ENCODE results near the gene ATXN1.

ATXN1 gene

DNA sequence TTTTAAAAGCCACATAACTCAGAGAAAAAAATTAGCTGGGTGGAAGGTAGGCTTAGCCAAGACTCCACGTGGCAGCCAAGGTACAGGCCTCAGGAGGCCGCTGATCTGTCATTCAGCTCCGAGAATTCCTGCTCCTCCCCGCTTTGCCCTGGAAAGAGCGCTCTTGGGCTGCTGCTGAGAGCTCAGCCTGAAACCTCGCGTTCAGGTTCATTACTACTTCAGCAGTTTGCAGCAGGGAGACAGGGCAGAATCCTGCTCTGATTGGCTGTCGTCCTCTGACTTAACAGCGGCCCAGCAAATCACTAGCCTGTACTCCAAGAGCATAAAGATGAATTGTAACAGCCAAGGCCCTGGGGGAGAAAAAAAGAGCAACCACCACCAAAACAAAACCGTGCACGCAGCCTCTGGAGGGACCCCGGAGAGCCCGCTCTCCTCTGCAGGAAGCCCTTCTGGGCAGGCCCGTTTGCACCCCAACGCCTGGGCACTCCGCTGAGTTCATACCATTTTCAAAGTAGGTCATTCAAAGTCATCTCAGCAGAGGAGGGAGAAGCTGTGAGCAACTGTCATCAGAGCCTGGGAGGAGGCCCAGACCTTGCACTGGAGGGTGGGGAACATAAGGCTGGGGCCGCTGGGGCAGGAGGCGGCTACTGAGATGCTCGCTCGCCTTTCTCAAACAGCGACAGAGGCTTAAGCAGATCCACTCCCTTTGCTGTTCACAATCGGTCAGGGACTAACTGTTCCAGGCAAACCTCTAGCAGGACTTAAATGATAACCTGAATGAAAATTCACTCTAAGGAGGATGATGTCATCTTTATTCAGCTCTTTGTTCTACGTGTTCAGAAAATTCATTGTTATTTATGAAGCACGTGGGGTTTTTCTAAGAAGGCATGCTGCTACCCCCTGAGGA is 42.3 kb upstream of the ATXN1 start:
- no peaks in the 10 kb centered on the region for H3K27me3 ChIP-seq (ENCODE audit: control insufficient read depth, low read length)
- H3K27ac ChIP-seq (ENCODE audit: low read depth, low read length), result no peak overlapping the region
- H3K36me3 ChIP-seq (ENCODE audit: control insufficient read depth, low read length), result no peaks in the 10 kb centered on the region
- H3K4me1 ChIP-seq (ENCODE audit: control insufficient read depth, low read length), result no peaks in the 10 kb centered on the region
- H3K9me3 ChIP-seq (ENCODE audit: control insufficient read depth, insufficient read depth, low read length), result no peaks in the 10 kb centered on the region
- no peaks in the 10 kb centered on the region for H3K79me2 ChIP-seq (ENCODE audit: control insufficient read depth, low read length)
- no peak overlapping the region for H3K4me2 ChIP-seq (ENCODE audit: low read length)
- TF ChIP-seq, protein P1, sequence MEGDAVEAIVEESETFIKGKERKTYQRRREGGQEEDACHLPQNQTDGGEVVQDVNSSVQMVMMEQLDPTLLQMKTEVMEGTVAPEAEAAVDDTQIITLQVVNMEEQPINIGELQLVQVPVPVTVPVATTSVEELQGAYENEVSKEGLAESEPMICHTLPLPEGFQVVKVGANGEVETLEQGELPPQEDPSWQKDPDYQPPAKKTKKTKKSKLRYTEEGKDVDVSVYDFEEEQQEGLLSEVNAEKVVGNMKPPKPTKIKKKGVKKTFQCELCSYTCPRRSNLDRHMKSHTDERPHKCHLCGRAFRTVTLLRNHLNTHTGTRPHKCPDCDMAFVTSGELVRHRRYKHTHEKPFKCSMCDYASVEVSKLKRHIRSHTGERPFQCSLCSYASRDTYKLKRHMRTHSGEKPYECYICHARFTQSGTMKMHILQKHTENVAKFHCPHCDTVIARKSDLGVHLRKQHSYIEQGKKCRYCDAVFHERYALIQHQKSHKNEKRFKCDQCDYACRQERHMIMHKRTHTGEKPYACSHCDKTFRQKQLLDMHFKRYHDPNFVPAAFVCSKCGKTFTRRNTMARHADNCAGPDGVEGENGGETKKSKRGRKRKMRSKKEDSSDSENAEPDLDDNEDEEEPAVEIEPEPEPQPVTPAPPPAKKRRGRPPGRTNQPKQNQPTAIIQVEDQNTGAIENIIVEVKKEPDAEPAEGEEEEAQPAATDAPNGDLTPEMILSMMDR (IDR thresholded peaks at IDR 0.05; ENCODE audit: low read depth, low read length, poor library complexity, severe bottlenecking), result no peak
- no peak for TF ChIP-seq EZH2phosphoT487 (IDR thresholded peaks at IDR 0.05; ENCODE audit: borderline replicate concordance, low read length)
- H3K4me3 ChIP-seq (ENCODE audit: low read length), result no peak overlapping the region
- no peaks in the 10 kb centered on the region for H3F3A ChIP-seq (ENCODE audit: control insufficient read depth, insufficient read depth)
- H3K9me2 ChIP-seq (replicated peaks; ENCODE audit: control insufficient read depth, low read length), result no peaks in the 10 kb centered on the region
- no peaks in the 10 kb centered on the region for H4K20me1 ChIP-seq (ENCODE audit: control insufficient read depth, insufficient read depth, low read depth, low read length)

DNA sequence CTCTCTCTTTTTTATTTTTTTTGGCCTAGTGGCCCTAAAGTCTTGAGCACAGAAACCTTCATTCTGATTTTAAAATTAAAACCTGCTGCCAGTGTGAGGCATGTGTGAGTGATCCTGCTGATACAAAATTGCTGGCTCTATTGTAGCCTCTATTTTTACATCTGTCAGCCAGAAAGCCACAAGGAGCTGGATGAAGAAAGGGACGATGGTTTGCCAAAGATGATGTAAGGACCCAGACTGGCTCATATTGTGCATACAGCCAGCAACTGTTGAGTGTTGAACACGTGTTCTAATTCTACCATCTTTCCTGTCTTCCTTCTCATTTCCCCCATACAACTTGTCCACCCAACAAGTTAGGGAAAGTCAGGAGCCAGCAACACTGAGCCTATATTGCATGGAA is 40.8 kb upstream of the ATXN1 start:
- Histone ChIP-seq H3K4me1 (ENCODE audit: control insufficient read depth, low read length) (no peaks in the 10 kb centered on the region), H4K20me1 (ENCODE audit: control insufficient read depth, insufficient read depth, low read depth, low read length) (no peaks in the 10 kb centered on the region), H3K27me3 (ENCODE audit: control insufficient read depth, low read length) (no peaks in the 10 kb centered on the region), H3K79me2 (ENCODE audit: control insufficient read depth, low read length) (no peaks in the 10 kb centered on the region), H3K9me3 (ENCODE audit: control insufficient read depth, insufficient read depth, low read length) (no peaks in the 10 kb centered on the region), H3K9me2 (replicated peaks; ENCODE audit: control insufficient read depth, low read length) (no peaks in the 10 kb centered on the region), H3K4me3 (ENCODE audit: low read length) (no peak overlapping the region), H3K4me2 (ENCODE audit: low read length) (no peak overlapping the region), H3F3A (ENCODE audit: control insufficient read depth, insufficient read depth) (no peaks in the 10 kb centered on the region), H3K36me3 (ENCODE audit: control insufficient read depth, low read length) (no peaks in the 10 kb centered on the region), H3K27ac (ENCODE audit: low read depth, low read length) (no peak overlapping the region)
- no peak for TF ChIP-seq EZH2phosphoT487 (IDR thresholded peaks at IDR 0.05; ENCODE audit: borderline replicate concordance, low read length)
- TF ChIP-seq, protein P1 (IDR thresholded peaks at IDR 0.05; ENCODE audit: low read depth, low read length, poor library complexity, severe bottlenecking), result no peak

DNA sequence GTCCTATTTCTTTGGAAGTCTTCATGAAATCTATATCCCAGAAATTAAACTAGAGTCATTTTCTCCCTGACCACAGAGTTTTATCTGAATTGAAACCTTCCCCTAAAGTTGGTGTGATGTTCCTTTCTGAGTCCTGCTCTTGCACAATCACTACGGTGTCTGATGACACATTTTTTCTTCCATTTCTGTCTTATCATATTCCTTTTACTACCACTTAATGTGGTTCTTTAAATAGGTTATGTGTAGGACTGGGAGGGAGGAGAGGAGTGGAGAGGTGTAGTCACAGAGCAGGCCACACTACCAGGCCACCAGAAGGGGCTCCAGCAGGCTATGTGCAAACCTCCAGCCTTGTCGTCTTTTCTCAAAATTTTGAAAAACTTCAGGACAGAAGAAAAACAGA is 39.7 kb upstream of the ATXN1 start:
- Histone ChIP-seq H3K27me3 (ENCODE audit: control insufficient read depth, low read length) (no peaks in the 10 kb centered on the region), H3K9me3 (ENCODE audit: control insufficient read depth, insufficient read depth, low read length) (no peaks in the 10 kb centered on the region), H3K79me2 (ENCODE audit: control insufficient read depth, low read length) (no peaks in the 10 kb centered on the region), H3K4me1 (ENCODE audit: control insufficient read depth, low read length) (no peaks in the 10 kb centered on the region), H3K4me2 (ENCODE audit: low read length) (no peak overlapping the region), H3K27ac (ENCODE audit: low read depth, low read length) (no peak overlapping the region), H4K20me1 (ENCODE audit: control insufficient read depth, insufficient read depth, low read depth, low read length) (no peaks in the 10 kb centered on the region), H3K9me2 (replicated peaks; ENCODE audit: control insufficient read depth, low read length) (no peaks in the 10 kb centered on the region), H3F3A (ENCODE audit: control insufficient read depth, insufficient read depth) (no peaks in the 10 kb centered on the region), H3K4me3 (ENCODE audit: low read length) (no peak overlapping the region), H3K36me3 (ENCODE audit: control insufficient read depth, low read length) (no peaks in the 10 kb centered on the region)
- TF ChIP-seq, protein P1 (IDR thresholded peaks at IDR 0.05; ENCODE audit: low read depth, low read length, poor library complexity, severe bottlenecking), result no peak
- TF ChIP-seq EZH2phosphoT487 (IDR thresholded peaks at IDR 0.05; ENCODE audit: borderline replicate concordance, low read length), result no peak
